Osteoblast (primary cell): ENCODE data around the gene CPNE1. TPM values are rescaled to one million over a fixed set of nuclear protein-coding genes. Genes with fewer than 3 reads are reported as not detected.

ENCODE experiments used
- DNase-seq: peaks from one replicate; pipeline ENCODE4 v3.0.0; 2011; ENCODE audit warnings: low spot score, mixed read lengths; ENCODE audit not compliant: insufficient read length; ENCODE audit errors: missing footprints
- H2AFZ ChIP-seq: 2 replicates; pipeline ENCODE4 v1.6.0; 2011; ENCODE audit warnings: mild to moderate bottlenecking, low read length
- H3K27ac ChIP-seq: 2 replicates; pipeline ENCODE4 v1.5.1; 2011; ENCODE audit warnings: mild to moderate bottlenecking, low read depth, low read length, moderate library complexity
- H3K27me3 ChIP-seq: 2 replicates; pipeline ENCODE4 v1.6.0; 2012; ENCODE audit warnings: mild to moderate bottlenecking, control low read depth, inconsistent platforms, low read length, moderate library complexity; ENCODE audit not compliant: insufficient read depth
- H3K36me3 ChIP-seq: 2 replicates; pipeline ENCODE4 v1.5.1; 2011; ENCODE audit warnings: mild to moderate bottlenecking, low read length, control low read depth, moderate library complexity; ENCODE audit not compliant: insufficient read depth
- H3K4me1 ChIP-seq: 2 replicates; pipeline ENCODE4 v1.5.1; 2011; ENCODE audit warnings: mild to moderate bottlenecking, low read length, control low read depth, moderate library complexity; ENCODE audit not compliant: insufficient read depth
- H3K4me2 ChIP-seq: 2 replicates; pipeline ENCODE4 v1.6.0; 2011; ENCODE audit warnings: mild to moderate bottlenecking, low read length; ENCODE audit not compliant: insufficient read depth
- H3K4me3 ChIP-seq: fragments of 200-600 bp; sonication (generic); 3 replicates; pipeline ENCODE4 v1.5.1; 2012; ENCODE audit warnings: mild to moderate bottlenecking, low read length, inconsistent platforms; ENCODE audit not compliant: insufficient read depth
- H3K79me2 ChIP-seq: 2 replicates; pipeline ENCODE4 v1.6.0; 2012; ENCODE audit warnings: mild to moderate bottlenecking, low read length, control low read depth, inconsistent platforms; ENCODE audit not compliant: insufficient read depth
- H3K9me3 ChIP-seq: 2 replicates; pipeline ENCODE4 v1.5.1; 2011; ENCODE audit warnings: low read depth, low read length, control low read depth
- H4K20me1 ChIP-seq: 2 replicates; pipeline ENCODE4 v1.6.0; 2012; ENCODE audit warnings: mild to moderate bottlenecking, low read length, control low read depth; ENCODE audit not compliant: insufficient read depth
- total RNA-seq: library from RNA; depleted of rRNA; stranded (reverse); fragments of >200 nt; gene quantifications from 2 replicates; pipeline ENCODE4 v1.2.3, GENCODE V29; 2012
- TF ChIP-seq, protein P1 (sequence below): IDR thresholded peaks from 2 replicates; pipeline ENCODE4 v1.5.1; 2011; ENCODE audit warnings: mild to moderate bottlenecking, low read depth, low read length, moderate library complexity; ENCODE audit errors: extremely low read depth

CPNE1 gene
- total RNA-seq, 1 donor: 165 TPM

DNA sequence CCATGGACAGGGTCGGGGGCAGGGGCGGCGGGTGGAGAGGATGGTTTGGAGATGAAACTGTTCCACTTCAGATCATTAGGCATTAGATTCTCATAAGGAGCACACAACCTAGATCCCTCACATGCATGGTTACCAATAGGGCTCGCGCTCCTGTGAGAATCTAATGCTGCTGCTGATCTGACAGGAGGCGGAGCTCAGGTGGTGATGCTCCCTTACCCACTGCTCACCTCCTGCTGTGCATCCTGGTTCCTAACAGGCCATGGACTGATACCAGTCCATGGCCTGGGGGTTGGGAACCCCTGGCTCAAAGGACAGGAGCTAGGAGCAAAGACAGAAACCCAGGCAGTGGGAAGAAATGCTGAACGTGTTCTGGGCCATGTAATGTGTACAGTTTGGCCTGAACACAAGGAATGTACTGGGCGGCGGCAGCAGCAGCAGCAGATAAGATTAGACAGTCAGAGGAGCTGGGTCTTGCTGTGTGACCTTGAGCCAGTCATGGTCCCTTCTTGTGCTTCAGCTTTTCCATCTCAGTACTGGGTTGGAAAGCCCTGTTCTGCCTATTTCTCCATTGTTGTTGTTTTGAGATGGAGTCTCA, 53.8 kb downstream of the CPNE1 start:
- Histone ChIP-seq H2AFZ (no peak overlapping the region), H3K9me3 (no peaks in the 10 kb centered on the region), H3K27ac (no peak overlapping the region), H3K4me1 (no peaks in the 10 kb centered on the region), H3K79me2 (no peaks in the 10 kb centered on the region), H4K20me1 (no peaks in the 10 kb centered on the region), H3K27me3 (no peaks in the 10 kb centered on the region), H3K4me2 (no peak overlapping the region), H3K36me3 (no peaks in the 10 kb centered on the region), H3K4me3 (no peak overlapping the region)
- DNase-seq: no peak
- TF ChIP-seq, protein P1, sequence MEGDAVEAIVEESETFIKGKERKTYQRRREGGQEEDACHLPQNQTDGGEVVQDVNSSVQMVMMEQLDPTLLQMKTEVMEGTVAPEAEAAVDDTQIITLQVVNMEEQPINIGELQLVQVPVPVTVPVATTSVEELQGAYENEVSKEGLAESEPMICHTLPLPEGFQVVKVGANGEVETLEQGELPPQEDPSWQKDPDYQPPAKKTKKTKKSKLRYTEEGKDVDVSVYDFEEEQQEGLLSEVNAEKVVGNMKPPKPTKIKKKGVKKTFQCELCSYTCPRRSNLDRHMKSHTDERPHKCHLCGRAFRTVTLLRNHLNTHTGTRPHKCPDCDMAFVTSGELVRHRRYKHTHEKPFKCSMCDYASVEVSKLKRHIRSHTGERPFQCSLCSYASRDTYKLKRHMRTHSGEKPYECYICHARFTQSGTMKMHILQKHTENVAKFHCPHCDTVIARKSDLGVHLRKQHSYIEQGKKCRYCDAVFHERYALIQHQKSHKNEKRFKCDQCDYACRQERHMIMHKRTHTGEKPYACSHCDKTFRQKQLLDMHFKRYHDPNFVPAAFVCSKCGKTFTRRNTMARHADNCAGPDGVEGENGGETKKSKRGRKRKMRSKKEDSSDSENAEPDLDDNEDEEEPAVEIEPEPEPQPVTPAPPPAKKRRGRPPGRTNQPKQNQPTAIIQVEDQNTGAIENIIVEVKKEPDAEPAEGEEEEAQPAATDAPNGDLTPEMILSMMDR: no peak

- TF ChIP-seq, protein P1: no peak
These were observed 57.5 kb downstream of the CPNE1 start for GRCh38 chr20:35607003-35607735.

DNA sequence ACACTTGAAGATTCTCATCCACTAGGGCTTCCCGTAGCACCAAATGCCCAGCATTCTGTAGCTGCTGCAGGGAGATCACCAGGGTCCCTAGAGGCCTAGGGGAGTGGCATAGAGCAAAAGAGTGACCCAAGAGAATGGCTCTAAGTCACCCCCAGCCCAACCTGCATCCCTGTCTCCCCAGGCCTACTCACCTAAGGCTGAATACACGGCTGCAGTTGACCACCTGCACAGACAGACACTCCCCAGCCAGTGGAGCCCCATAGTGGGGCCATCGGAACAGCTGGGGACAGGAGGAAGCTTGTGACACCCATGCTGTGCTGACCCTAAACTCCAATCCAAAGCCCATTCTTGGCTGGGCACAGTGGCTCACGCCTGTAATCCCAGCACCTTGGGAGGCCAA, 58.6 kb downstream of the CPNE1 start:
- TF ChIP-seq, protein P1: no peak
- H3K9me3 ChIP-seq: no peaks in the 10 kb centered on the region
- no peaks in the 10 kb centered on the region for H3K36me3 ChIP-seq
- H4K20me1 ChIP-seq: no peaks in the 10 kb centered on the region
- H3K27ac ChIP-seq: no peak overlapping the region
- no peak overlapping the region for H2AFZ ChIP-seq
- H3K4me3 ChIP-seq: no peak overlapping the region
- no peaks in the 10 kb centered on the region for H3K79me2 ChIP-seq
- H3K4me2 ChIP-seq: no peak overlapping the region
- DNase-seq: no peak
- peaks cover 9% of the 10 kb centered on the region for H3K27me3 ChIP-seq
- H3K4me1 ChIP-seq: peaks cover 2% of the 10 kb centered on the region

More at GRCh38 chr20:35607003-35607735, 57.5 kb downstream of the CPNE1 start:
- Histone ChIP-seq H3K27ac (no peak overlapping the region), H3K36me3 (no peaks in the 10 kb centered on the region), H4K20me1 (no peaks in the 10 kb centered on the region), H3K4me1 (no peaks in the 10 kb centered on the region), H3K27me3 (peaks cover 4% of the 10 kb centered on the region), H3K79me2 (no peaks in the 10 kb centered on the region), H3K4me3 (no peak overlapping the region), H2AFZ (no peak overlapping the region), H3K4me2 (no peak overlapping the region), H3K9me3 (no peaks in the 10 kb centered on the region)
- no peak for DNase-seq

GRCh38 chr20:35604449-35604747, 60.3 kb downstream of the CPNE1 start:
- Histone ChIP-seq H3K36me3 (no peaks in the 10 kb centered on the region), H3K79me2 (no peaks in the 10 kb centered on the region), H4K20me1 (no peaks in the 10 kb centered on the region), H3K9me3 (no peaks in the 10 kb centered on the region), H3K4me3 (no peak overlapping the region), H3K4me1 (peaks cover 7% of the 10 kb centered on the region), H3K27ac (no peak overlapping the region), H3K4me2 (no peak overlapping the region), H2AFZ (no peak overlapping the region), H3K27me3 (peaks cover 21% of the 10 kb centered on the region)
- TF ChIP-seq, protein P1: peak; percentile 27
- DNase-seq: no peak
